ENCODE results near the gene GBGT1. TPM values are rescaled to one million over a fixed set of nuclear protein-coding genes. Genes with fewer than 3 reads are reported as not detected.

GBGT1 gene
- total RNA-seq, 3 donors from 2014 or later: 4.3 to 14.0 (median 8.6) TPM

DNA sequence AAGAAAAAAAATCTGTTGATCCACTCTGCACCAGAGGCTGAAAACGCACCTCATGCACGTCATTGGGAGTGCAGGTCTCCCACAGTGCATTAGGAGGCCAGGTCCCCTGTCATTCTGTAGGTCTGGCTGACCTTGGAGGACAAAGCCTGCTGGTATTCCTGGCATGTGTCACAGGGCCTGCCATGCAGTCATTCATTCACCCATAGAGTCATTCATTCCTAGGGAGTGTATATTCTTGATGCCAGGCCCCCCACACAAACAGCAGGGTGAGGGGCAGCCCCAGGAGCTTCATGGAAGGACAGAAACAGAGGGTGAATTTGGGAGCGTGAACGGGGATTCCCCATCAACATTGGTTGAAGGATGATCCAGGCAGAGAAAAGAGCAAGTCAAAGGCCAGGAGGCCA is 2.2 kb downstream of the GBGT1 start:
- TF ChIP-seq, protein P1, sequence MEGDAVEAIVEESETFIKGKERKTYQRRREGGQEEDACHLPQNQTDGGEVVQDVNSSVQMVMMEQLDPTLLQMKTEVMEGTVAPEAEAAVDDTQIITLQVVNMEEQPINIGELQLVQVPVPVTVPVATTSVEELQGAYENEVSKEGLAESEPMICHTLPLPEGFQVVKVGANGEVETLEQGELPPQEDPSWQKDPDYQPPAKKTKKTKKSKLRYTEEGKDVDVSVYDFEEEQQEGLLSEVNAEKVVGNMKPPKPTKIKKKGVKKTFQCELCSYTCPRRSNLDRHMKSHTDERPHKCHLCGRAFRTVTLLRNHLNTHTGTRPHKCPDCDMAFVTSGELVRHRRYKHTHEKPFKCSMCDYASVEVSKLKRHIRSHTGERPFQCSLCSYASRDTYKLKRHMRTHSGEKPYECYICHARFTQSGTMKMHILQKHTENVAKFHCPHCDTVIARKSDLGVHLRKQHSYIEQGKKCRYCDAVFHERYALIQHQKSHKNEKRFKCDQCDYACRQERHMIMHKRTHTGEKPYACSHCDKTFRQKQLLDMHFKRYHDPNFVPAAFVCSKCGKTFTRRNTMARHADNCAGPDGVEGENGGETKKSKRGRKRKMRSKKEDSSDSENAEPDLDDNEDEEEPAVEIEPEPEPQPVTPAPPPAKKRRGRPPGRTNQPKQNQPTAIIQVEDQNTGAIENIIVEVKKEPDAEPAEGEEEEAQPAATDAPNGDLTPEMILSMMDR (IDR thresholded peaks at IDR 0.05): no peak
- ATAC-seq: no peak
- Histone ChIP-seq H3K36me3 (ENCODE audit: low read depth) (no peaks in the 10 kb centered on the region), H3K4me3 (no peak overlapping the region), H3K9me3 (no peaks in the 10 kb centered on the region), H3K4me1 (ENCODE audit: low read depth) (peaks cover 10% of the 10 kb centered on the region)
- no peak for DNase-seq
- intact Hi-C loops (cut with DNase I, micrococcal nuclease): no loop called here

DNA sequence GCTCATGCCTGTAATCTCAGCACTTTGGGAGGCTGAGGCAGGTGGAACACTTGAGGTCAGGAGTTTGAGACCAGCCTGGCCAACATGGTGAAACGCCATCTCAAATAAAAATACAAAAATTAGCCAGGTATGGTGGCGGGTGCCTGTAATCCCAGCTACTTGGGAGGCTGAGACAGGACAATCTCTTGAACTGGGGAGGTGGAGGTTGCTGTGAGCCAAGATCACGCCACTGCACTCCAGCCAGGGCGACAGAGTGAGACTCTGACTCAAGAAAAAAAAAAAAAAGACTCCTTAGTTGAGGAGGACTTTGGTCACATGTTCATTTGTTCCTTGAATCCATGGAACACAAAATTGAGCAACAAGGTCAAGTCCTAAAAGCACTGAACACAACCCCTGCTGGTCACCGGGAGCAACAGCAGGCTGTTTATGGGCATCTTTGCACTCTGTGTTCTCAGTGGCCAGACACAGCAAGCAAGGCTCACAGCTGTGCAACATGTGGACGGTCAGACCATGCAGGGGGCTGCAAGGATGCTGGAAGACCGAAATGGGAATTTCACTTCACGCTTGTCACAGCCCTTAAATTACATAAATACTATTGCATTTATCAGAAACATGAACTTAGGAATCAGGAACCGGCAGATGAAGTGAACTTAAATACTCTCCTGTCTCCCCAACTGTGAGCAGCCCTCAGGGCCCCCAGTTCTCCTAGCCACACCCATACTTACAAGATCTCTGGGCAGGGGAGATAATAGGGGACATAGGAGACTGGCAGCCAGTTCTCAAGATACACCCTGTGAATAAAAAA is 2.8 kb downstream of the GBGT1 start:
- Histone ChIP-seq H3K9me3 (no peaks in the 10 kb centered on the region), H3K4me3 (no peak overlapping the region), H3K36me3 (ENCODE audit: low read depth) (no peaks in the 10 kb centered on the region), H3K4me1 (ENCODE audit: low read depth) (peaks cover 10% of the 10 kb centered on the region)
- intact Hi-C loops (cut with DNase I, micrococcal nuclease): no loop called here
- TF ChIP-seq, protein P1 (IDR thresholded peaks at IDR 0.05): peak; percentile 84
- ATAC-seq (peak; percentile 90), DNase-seq (peak in 2 of 3 donors; percentile 65 to 73)

DNA sequence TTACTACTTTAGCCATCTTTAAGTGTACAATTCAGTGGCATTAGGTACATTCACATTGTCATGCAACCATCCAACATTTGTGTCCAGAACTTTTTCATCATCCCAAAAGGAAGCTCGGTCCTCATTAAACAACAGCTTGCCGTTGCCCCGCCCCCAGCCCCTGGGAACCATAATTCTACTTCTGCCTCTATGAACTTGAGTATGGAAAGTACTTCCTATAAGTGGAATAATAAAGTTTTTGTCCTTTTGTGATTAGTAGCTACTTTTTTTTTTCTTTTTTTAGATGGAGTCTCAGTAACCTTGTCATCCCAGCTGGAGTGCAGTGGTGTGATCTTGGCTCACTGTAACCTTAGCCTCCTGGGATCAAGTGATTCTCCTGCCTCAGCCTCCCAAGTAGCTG is 5.0 kb downstream of the GBGT1 start:
- TF ChIP-seq, protein P1 (IDR thresholded peaks at IDR 0.05): no peak
- no peaks in the 10 kb centered on the region for H3K36me3 ChIP-seq (ENCODE audit: low read depth)
- intact Hi-C loops (cut with DNase I, micrococcal nuclease): no loop called here
- ATAC-seq (no peak), DNase-seq (peak in 1 of 3 donors; percentile 15)
- H3K4me3 ChIP-seq: no peak overlapping the region
- no peaks in the 10 kb centered on the region for H3K9me3 ChIP-seq
- H3K4me1 ChIP-seq (ENCODE audit: low read depth): peaks cover 5% of the 10 kb centered on the region

DNA sequence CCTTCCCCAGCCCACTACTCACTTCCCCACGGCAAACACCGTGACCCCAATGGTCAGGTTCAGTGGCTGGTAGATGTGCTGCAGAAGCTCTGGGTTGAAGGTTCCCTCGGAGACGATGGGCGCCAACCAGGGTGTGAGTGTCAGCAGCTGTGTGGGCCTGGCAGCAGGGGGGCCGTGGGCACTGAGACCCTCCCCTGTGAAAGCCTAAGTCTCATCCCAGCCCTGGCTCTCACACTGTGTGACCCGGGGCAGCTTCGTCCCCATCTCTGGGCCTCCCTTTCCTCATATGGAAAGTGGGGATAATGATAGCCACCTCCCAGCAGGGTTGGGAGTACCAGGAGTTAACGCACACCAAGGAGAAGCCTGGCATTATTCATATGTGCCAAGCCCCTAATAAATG is 8.6 kb downstream of the GBGT1 start:
- Histone ChIP-seq H3K4me1 (ENCODE audit: low read depth) (no peaks in the 10 kb centered on the region), H3K4me3 (no peak overlapping the region), H3K36me3 (ENCODE audit: low read depth) (no peaks in the 10 kb centered on the region), H3K9me3 (no peaks in the 10 kb centered on the region)
- intact Hi-C loops (cut with DNase I, micrococcal nuclease): no loop called here
- DNase-seq (peak in 1 of 3 donors; percentile 22), ATAC-seq (no peak)
- TF ChIP-seq, protein P1 (IDR thresholded peaks at IDR 0.05): no peak

DNA sequence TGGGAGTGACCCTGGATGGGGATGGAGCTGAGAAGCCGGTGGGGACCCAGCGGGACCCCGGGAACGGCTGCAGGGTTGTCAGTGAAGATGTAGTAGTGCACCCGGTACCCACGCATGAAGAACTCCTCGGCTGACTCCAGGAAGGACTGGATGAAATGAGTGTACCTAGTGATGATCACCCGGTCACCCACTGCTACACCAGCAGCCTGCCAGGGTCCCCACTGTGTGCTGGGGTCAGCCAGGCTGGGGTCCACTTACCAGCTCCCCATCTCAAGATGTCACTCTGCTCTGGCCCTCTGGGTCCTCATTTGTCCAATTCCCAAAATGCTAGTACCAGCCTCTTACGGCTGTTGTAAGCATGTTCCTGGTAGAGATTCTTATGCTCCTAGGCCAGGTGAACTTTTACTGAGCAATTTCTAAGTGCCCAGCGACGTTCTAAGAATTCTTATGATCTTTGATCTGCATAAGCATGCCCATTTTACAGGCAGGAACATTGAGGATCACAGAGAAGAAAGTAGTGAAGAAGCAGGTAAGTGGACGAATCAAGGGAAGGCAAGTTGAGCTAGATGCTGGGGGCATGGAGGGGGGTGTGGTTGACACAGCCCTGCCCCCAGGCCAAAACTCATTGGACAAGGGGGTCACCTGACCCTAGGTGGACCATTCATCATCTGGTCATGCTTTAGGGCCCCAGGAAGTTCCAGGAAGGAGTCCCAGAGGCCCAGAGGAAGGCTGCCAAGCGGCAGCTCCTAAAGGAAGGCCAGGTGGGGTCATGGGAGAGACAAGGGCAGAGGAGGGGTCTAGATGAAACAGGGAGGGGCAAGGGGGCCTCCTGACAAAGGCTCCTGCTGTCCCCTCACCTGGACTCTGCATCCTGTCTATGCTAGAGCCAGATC is 9.4 kb downstream of the GBGT1 start:
- Histone ChIP-seq H3K36me3 (ENCODE audit: low read depth) (no peaks in the 10 kb centered on the region), H3K4me1 (ENCODE audit: low read depth) (no peaks in the 10 kb centered on the region), H3K9me3 (no peaks in the 10 kb centered on the region), H3K4me3 (no peak overlapping the region)
- intact Hi-C loops (cut with DNase I, micrococcal nuclease): no loop called here
- DNase-seq: peak in 1 of 3 donors; percentile 20
- no peak for ATAC-seq
- TF ChIP-seq, protein P1 (IDR thresholded peaks at IDR 0.05): no peak
